HCT116 (cell line): ENCODE data around the gene SPATC1L.

Experiments
- ATF3 ChIP-seq: IDR thresholded peaks from 2 replicates; pipeline ENCODE4 v1.6.1; 2012
- CTCF ChIP-seq, 3 experiments: fragments of 200-600 bp in 1 of 3; sonication (generic) in 1 of 3; IDR thresholded peaks in 2 of 3; conservative IDR thresholded peaks in 1 of 3; 2 replicates each; pipeline ENCODE4 v1.5.1; 2012 to 2017; ENCODE audit warnings: low read depth in 2 of 3, low read length in 2 of 3, antibody characterized with exemption in 1 of 3, borderline replicate concordance in 1 of 3, control low read depth in 1 of 3, mild to moderate bottlenecking in 1 of 3, mixed read lengths in 1 of 3, mixed run types in 1 of 3, moderate library complexity in 1 of 3; ENCODE audit not compliant: insufficient read depth in 1 of 3
- EGR1 ChIP-seq: IDR thresholded peaks from 2 replicates; pipeline ENCODE4 v1.6.1; 2012; ENCODE audit warnings: low read depth
- EZH2 ChIP-seq: fragments of 200-600 bp; sonication (generic); IDR thresholded peaks from 2 replicates; pipeline ENCODE4 v1.6.1; 2017; ENCODE audit warnings: antibody characterized with exemption, mixed run types
- JUND ChIP-seq: IDR thresholded peaks from 2 replicates; pipeline ENCODE4 v1.6.1; 2012
- MAX ChIP-seq: IDR thresholded peaks from 2 replicates; pipeline ENCODE4 v1.6.1; 2012
- POLR2A ChIP-seq: IDR thresholded peaks from 2 replicates; pipeline ENCODE4 v1.7.0; 2011; ENCODE audit warnings: borderline replicate concordance; ENCODE audit not compliant: insufficient read depth, insufficient read length; ENCODE audit errors: extremely low read depth
- POLR2AphosphoS5 ChIP-seq: IDR thresholded peaks from 2 replicates; pipeline ENCODE4 v1.6.1; 2011; ENCODE audit warnings: mild to moderate bottlenecking, low read depth, low read length, moderate library complexity
- RAD21 ChIP-seq: IDR thresholded peaks from 2 replicates; pipeline ENCODE4 v1.6.1; 2012; ENCODE audit warnings: low read depth, mild to moderate bottlenecking
- REST ChIP-seq: IDR thresholded peaks from 2 replicates; pipeline ENCODE4 v1.6.1; 2012; ENCODE audit warnings: low read depth
- SRF ChIP-seq: IDR thresholded peaks from 2 replicates; pipeline ENCODE4 v1.6.1; 2012; ENCODE audit warnings: low read depth
- ZBTB33 ChIP-seq: IDR thresholded peaks from 2 replicates; pipeline ENCODE4 v1.6.1; 2011; ENCODE audit warnings: mild to moderate bottlenecking, low read length, moderate library complexity; ENCODE audit not compliant: insufficient replicate concordance; ENCODE audit errors: extremely low read depth

GRCh38 chr21:46194374-46195334 lies 10.4 kb upstream of the SPATC1L start:
- no peak for TF ChIP-seq SRF
- TF ChIP-seq POLR2A, result no peak
- TF ChIP-seq CTCF (IDR thresholded peaks at IDR 0.05 in 2 of 3, conservative IDR thresholded peaks at IDR 0.05 in 1 of 3; ENCODE audit: borderline replicate concordance in 1 of 3, insufficient read depth in 1 of 3, low read depth in 2 of 3, low read length in 2 of 3), result no peak
- no peak for TF ChIP-seq ZBTB33
- no peak for TF ChIP-seq RAD21
- no peak for TF ChIP-seq POLR2AphosphoS5
- no peak for TF ChIP-seq JUND
- TF ChIP-seq EGR1, result no peak
- no peak for TF ChIP-seq EZH2
- TF ChIP-seq MAX, result no peak
- no peak for TF ChIP-seq ATF3
- TF ChIP-seq REST, result no peak
